ENCODE results near the gene ZNF148. TPM values are rescaled to one million over a fixed set of nuclear protein-coding genes. Genes with fewer than 3 reads are reported as not detected.

ZNF148 gene
- polyA plus RNA-seq, 2 donors: 2.6 to 3.6 TPM

DNA sequence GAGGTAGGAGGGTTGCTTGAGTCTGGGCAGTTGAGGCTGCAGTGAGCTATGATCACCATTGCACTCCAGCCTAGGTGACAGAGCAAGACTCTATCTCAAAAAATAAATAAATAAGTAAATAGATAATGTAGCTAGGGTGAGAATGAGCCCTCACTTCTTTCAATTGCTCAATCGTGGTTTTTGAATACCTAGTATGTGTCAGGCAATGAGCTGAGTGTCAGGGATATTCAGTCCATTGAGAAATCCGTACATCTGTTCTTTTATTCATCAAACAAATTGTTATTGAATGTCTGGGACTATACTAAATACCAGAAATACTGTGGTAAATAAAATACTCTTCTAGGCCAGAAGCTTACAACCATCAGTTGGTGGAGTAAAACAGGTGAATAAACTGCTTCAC lies 6.2 kb upstream of the ZNF148 start:
- no peak overlapping the region for H3K4me3 ChIP-seq (ENCODE audit: low read depth in 1 of 2, low read length in 2 of 2)

GRCh38 chr3:125379483-125379882 lies 4.4 kb upstream of the ZNF148 start:
- 92 to 94% methylated on average over 2 of the region's 2 CpGs for WGBS, 2 donors
- Histone ChIP-seq H3K27me3 (ENCODE audit: control insufficient read depth in 1 of 2, insufficient read depth in 2 of 2, low read length in 2 of 2) (no peaks in the 10 kb centered on the region), H3K36me3 (ENCODE audit: control insufficient read depth in 2 of 2, insufficient read depth in 2 of 2, low read length in 1 of 2) (no peaks in the 10 kb centered on the region), H3K27ac (ENCODE audit: low read depth in 2 of 2, low read length in 1 of 2) (no peak overlapping the region), H3K4me3 (ENCODE audit: low read depth in 1 of 2, low read length in 2 of 2) (no peak overlapping the region), H3K9me3 (ENCODE audit: control insufficient read depth in 2 of 2, insufficient read depth in 1 of 2, low read depth in 1 of 2, low read length in 1 of 2) (no peaks in the 10 kb centered on the region), H3K4me1 (ENCODE audit: control insufficient read depth in 2 of 2, insufficient read depth in 2 of 2, low read length in 1 of 2) (no peaks in the 10 kb centered on the region)

More for the DNA sequence above, 6.2 kb upstream of the ZNF148 start:
- Histone ChIP-seq H3K9me3 (ENCODE audit: control insufficient read depth in 2 of 2, insufficient read depth in 1 of 2, low read depth in 1 of 2, low read length in 1 of 2) (no peaks in the 10 kb centered on the region), H3K27me3 (ENCODE audit: control insufficient read depth in 1 of 2, insufficient read depth in 2 of 2, low read length in 2 of 2) (no peaks in the 10 kb centered on the region), H3K27ac (ENCODE audit: low read depth in 2 of 2, low read length in 1 of 2) (no peak overlapping the region), H3K4me1 (ENCODE audit: control insufficient read depth in 2 of 2, insufficient read depth in 2 of 2, low read length in 1 of 2) (no peaks in the 10 kb centered on the region), H3K36me3 (ENCODE audit: control insufficient read depth in 2 of 2, insufficient read depth in 2 of 2, low read length in 1 of 2) (no peaks in the 10 kb centered on the region)
- WGBS, 2 donors: 76 to 82% methylated on average over 2 of the region's 2 CpGs

GRCh38 chr3:125378762-125379161 lies 3.6 kb upstream of the ZNF148 start:
- Histone ChIP-seq H3K36me3 (ENCODE audit: control insufficient read depth in 2 of 2, insufficient read depth in 2 of 2, low read length in 1 of 2) (no peaks in the 10 kb centered on the region), H3K4me3 (ENCODE audit: low read depth in 1 of 2, low read length in 2 of 2) (no peak overlapping the region), H3K27ac (ENCODE audit: low read depth in 2 of 2, low read length in 1 of 2) (no peak overlapping the region), H3K4me1 (ENCODE audit: control insufficient read depth in 2 of 2, insufficient read depth in 2 of 2, low read length in 1 of 2) (peaks cover 0 to 2% of the 10 kb centered on the region in 2 donors), H3K27me3 (ENCODE audit: control insufficient read depth in 1 of 2, insufficient read depth in 2 of 2, low read length in 2 of 2) (no peaks in the 10 kb centered on the region), H3K9me3 (ENCODE audit: control insufficient read depth in 2 of 2, insufficient read depth in 1 of 2, low read depth in 1 of 2, low read length in 1 of 2) (no peaks in the 10 kb centered on the region)
- WGBS, 2 donors: 79 to 89% methylated on average over 2 of the region's 2 CpGs

DNA sequence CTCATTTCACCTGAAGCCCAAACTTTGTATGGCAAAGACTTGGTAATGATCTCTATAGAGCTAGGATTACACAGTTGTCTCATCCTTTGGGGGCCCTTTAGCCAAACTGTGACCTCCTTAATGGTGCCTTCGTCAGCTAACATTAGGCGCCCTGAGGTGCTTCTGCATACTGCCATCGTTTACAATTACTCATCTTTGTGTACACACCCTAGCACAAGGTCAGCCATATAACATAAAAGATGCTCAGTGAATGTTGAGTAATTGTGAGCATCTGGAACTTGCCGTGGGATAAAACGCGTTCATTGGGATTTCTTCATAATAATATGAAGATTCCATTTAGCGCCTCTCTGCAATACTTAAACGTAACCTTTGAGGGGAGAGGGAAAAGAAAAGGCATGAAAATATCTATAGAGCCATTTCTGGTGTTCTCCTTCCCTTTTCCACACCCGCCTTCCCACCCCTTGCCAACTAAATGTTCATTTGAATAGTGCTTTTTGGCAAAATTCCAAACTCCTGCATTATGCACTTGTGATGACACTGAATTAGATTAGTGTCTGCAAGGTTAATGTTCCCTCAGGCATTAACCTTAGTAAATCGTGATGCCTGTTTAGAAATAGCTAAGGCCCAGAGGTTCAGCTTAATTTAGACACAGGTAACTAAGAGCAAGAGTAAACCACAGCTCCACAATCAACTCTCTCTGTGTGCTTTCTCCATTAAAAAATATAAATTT lies 990 bp upstream of the ZNF148 start:
- WGBS, 2 donors: 30 to 38% methylated on average over 10 of the region's 10 CpGs
- Histone ChIP-seq H3K27ac (ENCODE audit: low read depth in 2 of 2, low read length in 1 of 2) (peak overlapping the region; percentile 89 to 95), H3K4me1 (ENCODE audit: control insufficient read depth in 2 of 2, insufficient read depth in 2 of 2, low read length in 1 of 2) (peaks cover 0 to 5% of the 10 kb centered on the region in 2 donors), H3K4me3 (ENCODE audit: low read depth in 1 of 2, low read length in 2 of 2) (peak overlapping the region; percentile 66 to 75), H3K27me3 (ENCODE audit: control insufficient read depth in 1 of 2, insufficient read depth in 2 of 2, low read length in 2 of 2) (no peaks in the 10 kb centered on the region), H3K9me3 (ENCODE audit: control insufficient read depth in 2 of 2, insufficient read depth in 1 of 2, low read depth in 1 of 2, low read length in 1 of 2) (no peaks in the 10 kb centered on the region), H3K36me3 (ENCODE audit: control insufficient read depth in 2 of 2, insufficient read depth in 2 of 2, low read length in 1 of 2) (no peaks in the 10 kb centered on the region)

- WGBS, 2 donors: 1% methylated on average over 26 of the region's 26 CpGs
- Histone ChIP-seq H3K36me3 (ENCODE audit: control insufficient read depth in 2 of 2, insufficient read depth in 2 of 2, low read length in 1 of 2) (no peaks in the 10 kb centered on the region), H3K27me3 (ENCODE audit: control insufficient read depth in 1 of 2, insufficient read depth in 2 of 2, low read length in 2 of 2) (no peaks in the 10 kb centered on the region), H3K4me1 (ENCODE audit: control insufficient read depth in 2 of 2, insufficient read depth in 2 of 2, low read length in 1 of 2) (peaks cover 0 to 5% of the 10 kb centered on the region in 2 donors), H3K27ac (ENCODE audit: low read depth in 2 of 2, low read length in 1 of 2) (peak overlapping the region; percentile 89 to 95), H3K4me3 (ENCODE audit: low read depth in 1 of 2, low read length in 2 of 2) (peak overlapping the region; percentile 66 to 75), H3K9me3 (ENCODE audit: control insufficient read depth in 2 of 2, insufficient read depth in 1 of 2, low read depth in 1 of 2, low read length in 1 of 2) (no peaks in the 10 kb centered on the region)
Measured at GRCh38 chr3:125374501-125374995, 577 bp downstream of the ZNF148 start.

DNA sequence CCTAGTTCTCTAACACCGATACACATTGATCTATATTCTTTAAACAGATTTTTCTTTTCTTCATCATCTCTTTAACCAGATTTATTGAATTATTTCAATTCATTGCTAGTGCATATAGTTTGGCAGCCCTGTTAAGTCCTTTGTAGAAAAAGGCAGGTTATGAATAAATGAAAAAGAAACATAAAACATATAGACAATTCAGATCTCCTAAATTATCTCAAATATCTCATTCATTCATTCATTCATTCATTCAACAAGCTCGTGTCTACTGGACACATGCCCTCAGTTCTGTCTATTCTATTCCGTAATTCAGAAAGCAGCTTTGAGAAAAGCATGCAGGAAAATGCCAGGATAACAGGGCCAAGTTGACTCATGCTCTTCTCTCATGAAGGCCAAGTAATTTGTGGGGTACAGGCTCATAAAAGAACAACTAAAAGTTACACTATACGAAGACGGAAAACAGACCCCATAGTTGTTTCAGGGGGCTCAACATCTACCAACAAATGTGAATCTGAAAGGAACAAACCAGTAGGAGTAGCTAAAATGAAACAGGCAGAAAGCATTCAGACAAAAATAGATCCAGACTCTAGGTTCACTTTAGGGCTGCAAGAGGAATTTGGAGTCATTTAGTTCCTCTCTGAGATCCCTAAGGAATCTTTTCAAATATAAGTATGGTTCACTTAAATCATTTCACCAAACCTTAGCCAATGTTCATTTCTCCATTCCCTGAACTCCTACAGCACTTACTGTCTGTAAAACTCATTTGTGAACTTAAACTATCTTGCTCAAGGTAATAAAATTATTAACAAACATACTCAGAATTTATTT lies 7.5 kb downstream of the ZNF148 start:
- Histone ChIP-seq H3K9me3 (ENCODE audit: control insufficient read depth in 2 of 2, insufficient read depth in 1 of 2, low read depth in 1 of 2, low read length in 1 of 2) (no peaks in the 10 kb centered on the region), H3K27me3 (ENCODE audit: control insufficient read depth in 1 of 2, insufficient read depth in 2 of 2, low read length in 2 of 2) (no peaks in the 10 kb centered on the region)
- 45 to 56% methylated on average over 5 of the region's 5 CpGs for WGBS, 2 donors

DNA sequence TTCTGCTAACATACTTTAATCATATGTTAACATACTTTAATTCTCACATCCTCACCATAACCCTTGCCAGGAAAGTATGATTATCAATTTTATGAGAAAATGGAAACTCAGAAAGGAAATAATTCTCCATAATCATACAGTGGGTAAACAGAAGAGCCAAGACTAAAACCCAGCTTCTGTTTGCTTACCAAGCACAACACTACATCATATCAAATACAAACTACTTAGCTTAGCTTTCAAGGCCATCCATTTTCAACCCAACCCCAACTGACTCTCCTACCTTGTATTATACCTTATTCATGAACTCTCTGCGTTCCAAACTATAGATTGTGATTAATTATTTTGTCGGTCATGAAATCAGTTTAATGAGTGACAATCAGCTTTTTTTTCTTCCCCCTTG lies 9.0 kb downstream of the ZNF148 start:
- H3K27me3 ChIP-seq (ENCODE audit: control insufficient read depth in 1 of 2, insufficient read depth in 2 of 2, low read length in 2 of 2): no peaks in the 10 kb centered on the region
- H3K27ac ChIP-seq (ENCODE audit: low read depth in 2 of 2, low read length in 1 of 2): no peak overlapping the region
- 67 to 86% methylated on average over 2 of the region's 2 CpGs for WGBS, 2 donors
- H3K9me3 ChIP-seq (ENCODE audit: control insufficient read depth in 2 of 2, insufficient read depth in 1 of 2, low read depth in 1 of 2, low read length in 1 of 2): no peaks in the 10 kb centered on the region
- H3K36me3 ChIP-seq (ENCODE audit: control insufficient read depth in 2 of 2, insufficient read depth in 2 of 2, low read length in 1 of 2): no peaks in the 10 kb centered on the region
- no peak overlapping the region for H3K4me3 ChIP-seq (ENCODE audit: low read depth in 1 of 2, low read length in 2 of 2)
- H3K4me1 ChIP-seq (ENCODE audit: control insufficient read depth in 2 of 2, insufficient read depth in 2 of 2, low read length in 1 of 2): no peaks in the 10 kb centered on the region

More for the DNA sequence above, 7.5 kb downstream of the ZNF148 start:
- H3K4me3 ChIP-seq (ENCODE audit: low read depth in 1 of 2, low read length in 2 of 2): no peak overlapping the region
- H3K36me3 ChIP-seq (ENCODE audit: control insufficient read depth in 2 of 2, insufficient read depth in 2 of 2, low read length in 1 of 2): no peaks in the 10 kb centered on the region
- no peak overlapping the region for H3K27ac ChIP-seq (ENCODE audit: low read depth in 2 of 2, low read length in 1 of 2)
- H3K4me1 ChIP-seq (ENCODE audit: control insufficient read depth in 2 of 2, insufficient read depth in 2 of 2, low read length in 1 of 2): no peaks in the 10 kb centered on the region

- H3K4me1 ChIP-seq (ENCODE audit: control insufficient read depth in 2 of 2, insufficient read depth in 2 of 2, low read length in 1 of 2): peaks cover 0 to 3% of the 10 kb centered on the region in 2 donors
- no peak overlapping the region for H3K4me3 ChIP-seq (ENCODE audit: low read depth in 1 of 2, low read length in 2 of 2)
- H3K27ac ChIP-seq (ENCODE audit: low read depth in 2 of 2, low read length in 1 of 2): no peak overlapping the region
- H3K9me3 ChIP-seq (ENCODE audit: control insufficient read depth in 2 of 2, insufficient read depth in 1 of 2, low read depth in 1 of 2, low read length in 1 of 2): no peaks in the 10 kb centered on the region
- no peaks in the 10 kb centered on the region for H3K27me3 ChIP-seq (ENCODE audit: control insufficient read depth in 1 of 2, insufficient read depth in 2 of 2, low read length in 2 of 2)
- WGBS, 2 donors: 94 to 95% methylated on average over 9 of the region's 9 CpGs
- H3K36me3 ChIP-seq (ENCODE audit: control insufficient read depth in 2 of 2, insufficient read depth in 2 of 2, low read length in 1 of 2): no peaks in the 10 kb centered on the region
Measured at GRCh38 chr3:125359700-125360099, 15.4 kb downstream of the ZNF148 start.

DNA sequence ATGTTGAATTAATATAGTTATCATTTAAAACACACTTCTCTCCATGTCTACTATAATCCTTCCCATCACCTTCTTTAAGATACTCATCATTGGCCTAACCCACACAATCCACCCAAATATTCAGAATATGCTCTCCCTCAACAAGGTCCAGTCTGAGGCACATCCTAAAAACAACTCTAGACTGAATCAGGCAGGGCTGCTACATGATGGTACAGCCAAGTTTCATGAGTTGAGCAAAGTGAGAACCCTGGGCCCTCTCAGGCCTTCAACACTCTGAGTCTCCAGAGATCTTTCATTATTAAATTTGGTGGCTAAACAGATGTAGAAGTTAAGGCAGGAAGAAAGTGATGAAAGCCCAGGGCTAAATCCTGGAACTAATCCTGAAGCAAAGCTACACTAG lies 16.2 kb downstream of the ZNF148 start:
- no peaks in the 10 kb centered on the region for H3K27me3 ChIP-seq (ENCODE audit: control insufficient read depth in 1 of 2, insufficient read depth in 2 of 2, low read length in 2 of 2)
- H3K9me3 ChIP-seq (ENCODE audit: control insufficient read depth in 2 of 2, insufficient read depth in 1 of 2, low read depth in 1 of 2, low read length in 1 of 2): no peaks in the 10 kb centered on the region
- peaks cover 0 to 3% of the 10 kb centered on the region in 2 donors for H3K4me1 ChIP-seq (ENCODE audit: control insufficient read depth in 2 of 2, insufficient read depth in 2 of 2, low read length in 1 of 2)
- no peak overlapping the region for H3K4me3 ChIP-seq (ENCODE audit: low read depth in 1 of 2, low read length in 2 of 2)
- H3K36me3 ChIP-seq (ENCODE audit: control insufficient read depth in 2 of 2, insufficient read depth in 2 of 2, low read length in 1 of 2): no peaks in the 10 kb centered on the region
- H3K27ac ChIP-seq (ENCODE audit: low read depth in 2 of 2, low read length in 1 of 2): no peak overlapping the region

Measured in esophagus (tissue), 2 donors.